SJCRH30 (cell line): ENCODE results near the gene NEU4. TPM values are rescaled to one million over a fixed set of nuclear protein-coding genes. Genes with fewer than 3 reads are reported as not detected.
"Not testable (repeated sequence)": the region's sequence is repeated elsewhere in the genome, so short reads cannot be mapped to it uniquely, and the experiment has no call there.

Experiments
- DNase-seq, 2 experiments: peaks; one replicate each; pipeline ENCODE4 v3.0.0-alpha.2; 2015 to 2020
- H3K27ac ChIP-seq: fragments of 250-450 bp; sonication (Bioruptor Pico); 2 replicates; pipeline ENCODE4 v1.5.1; 2020; ENCODE audit warnings: mild to moderate bottlenecking, moderate library complexity
- H3K27me3 ChIP-seq: fragments of 250-450 bp; sonication (Bioruptor Pico); 2 replicates; pipeline ENCODE4 v1.5.1; 2020; ENCODE audit warnings: mild to moderate bottlenecking, moderate library complexity
- H3K36me3 ChIP-seq: fragments of 250-450 bp; sonication (Bioruptor Pico); 2 replicates; pipeline ENCODE4 v1.5.1; 2020; ENCODE audit warnings: mild to moderate bottlenecking, moderate library complexity
- H3K4me1 ChIP-seq: fragments of 250-450 bp; sonication (Bioruptor Pico); 2 replicates; pipeline ENCODE4 v1.5.1; 2020; ENCODE audit warnings: mild to moderate bottlenecking, moderate library complexity
- H3K4me3 ChIP-seq: fragments of 250-450 bp; sonication (Bioruptor Pico); 2 replicates; pipeline ENCODE4 v1.5.1; 2020; ENCODE audit warnings: mild to moderate bottlenecking, moderate library complexity
- H3K9me3 ChIP-seq: fragments of 250-450 bp; sonication (Bioruptor Pico); replicated peaks from 2 replicates; pipeline ENCODE4 v1.5.1; 2020; ENCODE audit warnings: mild to moderate bottlenecking, moderate library complexity
- total RNA-seq: library from RNA; depleted of rRNA; stranded (reverse); fragments of >200 nt; shearing (Covaris generic); gene quantifications from 2 replicates; pipeline ENCODE4 v1.2.3, GENCODE V29; 2014

Gene NEU4
- total RNA-seq, 1 experiment from 2014 or later: 6.8 TPM

GRCh38 chr2:241770936-241771285, 38.1 kb upstream of the NEU4 start:
- DNase-seq: no peak
- Histone ChIP-seq H3K27ac (no peak overlapping the region), H3K4me1 (peaks cover 10% of the 10 kb centered on the region; the same call in 1 of the 2 replicates), H3K4me3 (no peak overlapping the region), H3K9me3 (no peaks in the 10 kb centered on the region), H3K36me3 (no peaks in the 10 kb centered on the region), H3K27me3 (peaks cover 34% of the 10 kb centered on the region)

GRCh38 chr2:241771286-241772062, 37.5 kb upstream of the NEU4 start:
- no peak overlapping the region for H3K4me3 ChIP-seq
- H3K4me1 ChIP-seq: peaks cover 10% of the 10 kb centered on the region; the same call in 1 of the 2 replicates
- H3K27ac ChIP-seq: no peak overlapping the region
- no peaks in the 10 kb centered on the region for H3K9me3 ChIP-seq
- no peaks in the 10 kb centered on the region for H3K36me3 ChIP-seq
- H3K27me3 ChIP-seq: peaks cover 34% of the 10 kb centered on the region
- DNase-seq: peak in 1 of 2 experiments; percentile 57

GRCh38 chr2:241772063-241772499, 36.9 kb upstream of the NEU4 start:
- no peak overlapping the region for H3K4me3 ChIP-seq
- H3K36me3 ChIP-seq: no peaks in the 10 kb centered on the region
- H3K27ac ChIP-seq: no peak overlapping the region
- H3K4me1 ChIP-seq: peaks cover 10% of the 10 kb centered on the region; the same call in 1 of the 2 replicates
- no peak for DNase-seq
- H3K27me3 ChIP-seq: peaks cover 34% of the 10 kb centered on the region
- no peaks in the 10 kb centered on the region for H3K9me3 ChIP-seq

- no peak for DNase-seq
- no peak overlapping the region for H3K27ac ChIP-seq
- no peak overlapping the region for H3K4me3 ChIP-seq
- H3K36me3 ChIP-seq: no peaks in the 10 kb centered on the region
- H3K4me1 ChIP-seq: peaks cover 10% of the 10 kb centered on the region; the same call in 1 of the 2 replicates
- H3K27me3 ChIP-seq: peaks cover 34% of the 10 kb centered on the region
- no peaks in the 10 kb centered on the region for H3K9me3 ChIP-seq
These were observed 35.2 kb upstream of the NEU4 start for GRCh38 chr2:241773511-241774418.

- peaks cover 10% of the 10 kb centered on the region; the same call in 1 of the 2 replicates for H3K4me1 ChIP-seq
- H3K9me3 ChIP-seq: no peaks in the 10 kb centered on the region
- peaks cover 34% of the 10 kb centered on the region for H3K27me3 ChIP-seq
- H3K4me3 ChIP-seq: no peak overlapping the region; the same call in 1 of the 2 replicates
- H3K36me3 ChIP-seq: no peaks in the 10 kb centered on the region
- H3K27ac ChIP-seq: no peak overlapping the region
- peak; percentile 60 to 63 for DNase-seq
These were observed 34.4 kb upstream of the NEU4 start for GRCh38 chr2:241774419-241775222.

- Histone ChIP-seq H3K27ac (no peak overlapping the region), H3K36me3 (no peaks in the 10 kb centered on the region), H3K4me3 (no peak overlapping the region; the same call in 1 of the 2 replicates), H3K9me3 (peaks cover under 1% of the 10 kb centered on the region; the same call in 1 of the 2 replicates), H3K27me3 (peaks cover 33% of the 10 kb centered on the region), H3K4me1 (peaks cover 10% of the 10 kb centered on the region; the same call in 1 of the 2 replicates)
- no peak for DNase-seq
These were observed 33.5 kb upstream of the NEU4 start for GRCh38 chr2:241775223-241776177.

- no peak within 1 kb of the TSS for H3K27ac ChIP-seq
- H3K27me3 ChIP-seq: peaks cover 26% of the 10 kb centered on the region
- H3K9me3 ChIP-seq: peaks cover 7% of the 10 kb centered on the region; the same call in 1 of the 2 replicates
- H3K4me1 ChIP-seq: peaks cover 8% of the 10 kb centered on the region; the same call in 1 of the 2 replicates
- no peaks in the 10 kb centered on the region for H3K36me3 ChIP-seq
- H3K4me3 ChIP-seq: no peak within 1 kb of the TSS
- no peak for DNase-seq
These were observed 32.4 kb upstream of the NEU4 start, which contains the start of gene GAL3ST2 for GRCh38 chr2:241776336-241777169. TSS of gene GAL3ST2 (plus strand) at chr2:241776822. CDS start at chr2:241776956, 134 bp downstream.

GRCh38 chr2:241777170-241777685, 31.8 kb upstream of the NEU4 start:
- H3K27ac ChIP-seq: no peak overlapping the region
- H3K27me3 ChIP-seq: peaks cover 20% of the 10 kb centered on the region
- peaks cover 5% of the 10 kb centered on the region; the same call in 1 of the 2 replicates for H3K4me1 ChIP-seq
- no peak for DNase-seq
- H3K4me3 ChIP-seq: no peak overlapping the region
- H3K9me3 ChIP-seq: peaks cover 7% of the 10 kb centered on the region; the same call in 1 of the 2 replicates
- H3K36me3 ChIP-seq: no peaks in the 10 kb centered on the region

- H3K36me3 ChIP-seq: no peaks in the 10 kb centered on the region
- H3K27me3 ChIP-seq: peaks cover 13% of the 10 kb centered on the region; the same call in 1 of the 2 replicates
- no peak overlapping the region for H3K4me3 ChIP-seq
- peaks cover 5% of the 10 kb centered on the region; the same call in 1 of the 2 replicates for H3K4me1 ChIP-seq
- no peak for DNase-seq
- peaks cover 7% of the 10 kb centered on the region; the same call in 1 of the 2 replicates for H3K9me3 ChIP-seq
- H3K27ac ChIP-seq: no peak overlapping the region
These were observed 31.0 kb upstream of the NEU4 start for GRCh38 chr2:241777686-241778627.

- Histone ChIP-seq H3K4me1 (no peaks in the 10 kb centered on the region), H3K27me3 (no peaks in the 10 kb centered on the region), H3K9me3 (peaks cover 13% of the 10 kb centered on the region), H3K36me3 (no peaks in the 10 kb centered on the region), H3K4me3 (no peak overlapping the region), H3K27ac (no peak overlapping the region)
- DNase-seq: no peak
These were observed 27.9 kb upstream of the NEU4 start for GRCh38 chr2:241780939-241781569.

- peaks cover 13% of the 10 kb centered on the region for H3K9me3 ChIP-seq
- not testable (repeated sequence) for H3K4me3 ChIP-seq, H3K27me3 ChIP-seq, H3K4me1 ChIP-seq, DNase-seq, H3K27ac ChIP-seq, H3K36me3 ChIP-seq
These were observed 26.9 kb upstream of the NEU4 start for GRCh38 chr2:241782053-241782452.
